ENCODE data around the gene AMFR.
"Not testable (repeated sequence)": the region's sequence is repeated elsewhere in the genome, so short reads cannot be mapped to it uniquely, and the experiment has no call there.

AMFR gene

DNA sequence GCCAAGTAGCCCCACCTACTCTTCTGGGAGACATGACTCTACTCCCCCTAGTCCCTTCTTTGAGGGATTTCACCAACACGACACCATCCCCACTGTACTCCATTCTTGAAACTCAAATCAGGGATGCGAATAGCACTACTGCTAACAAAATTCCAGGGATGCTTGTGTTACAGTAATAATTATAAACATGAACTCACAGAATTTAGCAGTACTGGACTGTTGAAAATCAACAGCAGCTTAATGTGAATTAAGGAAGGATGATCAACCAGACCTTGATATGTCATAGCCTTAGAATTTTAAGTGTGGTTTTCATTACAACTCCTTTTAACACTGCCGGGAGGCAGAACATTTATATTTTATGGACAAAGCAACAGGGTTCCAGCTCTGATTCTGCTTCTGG, 37.9 kb downstream of the AMFR start:
- no peak for DNase-seq

DNA sequence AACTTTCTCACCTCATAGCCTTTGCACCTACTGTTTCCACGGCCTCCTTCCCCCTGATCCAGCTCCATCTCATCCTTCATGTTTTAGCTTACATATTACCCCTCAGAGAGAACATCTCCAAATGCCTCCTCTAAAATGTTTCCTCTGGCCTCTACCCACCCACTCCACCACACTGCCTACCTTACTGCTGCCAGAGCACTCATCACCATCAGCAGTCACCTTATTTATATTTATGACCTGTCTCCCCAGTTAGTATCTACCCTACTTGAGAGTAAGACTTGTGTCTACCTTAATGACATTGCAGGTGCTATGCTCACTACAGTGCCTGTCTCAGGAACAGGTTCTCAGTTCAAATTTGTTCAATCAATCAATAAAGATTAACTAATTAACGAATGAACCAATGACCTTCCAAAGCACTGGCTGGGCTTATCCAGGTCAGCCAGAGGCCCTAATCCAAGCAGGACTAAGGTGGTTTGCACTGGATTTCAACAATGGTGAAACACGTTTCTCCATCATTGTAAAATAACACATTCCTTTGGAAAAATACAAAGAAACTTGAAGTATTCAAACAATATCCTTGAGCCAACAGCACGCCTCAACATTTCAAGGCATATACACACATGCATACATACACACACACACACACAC, 41.1 kb downstream of the AMFR start:
- no peak for DNase-seq

DNA sequence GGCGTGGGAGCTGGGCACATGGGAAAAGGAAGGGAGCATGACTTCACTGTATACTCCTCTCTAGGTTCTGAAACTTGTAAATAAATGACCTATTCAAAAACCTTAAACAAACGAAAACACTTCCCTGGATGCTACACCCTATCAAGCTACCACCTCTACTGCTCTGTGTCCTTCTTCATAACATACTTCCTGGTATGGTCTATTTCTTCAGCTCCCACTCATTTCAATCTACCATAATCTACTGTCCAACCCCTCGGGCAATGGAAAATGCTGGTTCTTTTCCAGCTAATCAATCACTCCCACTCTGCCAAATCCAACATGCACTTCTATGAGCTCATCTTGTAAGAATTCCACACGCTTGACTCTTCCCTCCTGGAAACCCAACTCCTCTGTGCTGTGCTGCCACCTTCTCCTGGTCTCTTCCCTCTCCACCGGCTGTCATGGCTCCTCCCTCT, 42.4 kb downstream of the AMFR start:
- DNase-seq = no peak

DNA sequence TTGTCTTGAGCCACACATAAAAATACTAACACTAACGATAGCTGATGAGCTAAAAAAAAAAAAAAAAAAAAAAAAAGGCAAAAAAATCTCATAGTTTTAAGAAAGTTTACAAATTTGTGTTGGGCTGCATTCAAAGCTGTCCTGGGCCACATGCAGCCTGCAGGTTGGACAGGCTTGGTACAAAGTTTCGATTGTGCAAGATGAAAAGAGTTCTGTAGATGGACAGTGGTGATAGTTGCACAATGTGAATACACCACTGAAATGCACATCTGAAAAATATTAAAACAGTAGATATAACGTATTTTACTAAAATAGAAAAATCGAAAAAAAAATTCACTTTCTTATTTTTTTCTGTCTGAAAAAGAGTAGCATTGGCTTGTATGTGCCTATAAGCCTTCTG, 42.9 kb downstream of the AMFR start:
- no peak for DNase-seq

DNA sequence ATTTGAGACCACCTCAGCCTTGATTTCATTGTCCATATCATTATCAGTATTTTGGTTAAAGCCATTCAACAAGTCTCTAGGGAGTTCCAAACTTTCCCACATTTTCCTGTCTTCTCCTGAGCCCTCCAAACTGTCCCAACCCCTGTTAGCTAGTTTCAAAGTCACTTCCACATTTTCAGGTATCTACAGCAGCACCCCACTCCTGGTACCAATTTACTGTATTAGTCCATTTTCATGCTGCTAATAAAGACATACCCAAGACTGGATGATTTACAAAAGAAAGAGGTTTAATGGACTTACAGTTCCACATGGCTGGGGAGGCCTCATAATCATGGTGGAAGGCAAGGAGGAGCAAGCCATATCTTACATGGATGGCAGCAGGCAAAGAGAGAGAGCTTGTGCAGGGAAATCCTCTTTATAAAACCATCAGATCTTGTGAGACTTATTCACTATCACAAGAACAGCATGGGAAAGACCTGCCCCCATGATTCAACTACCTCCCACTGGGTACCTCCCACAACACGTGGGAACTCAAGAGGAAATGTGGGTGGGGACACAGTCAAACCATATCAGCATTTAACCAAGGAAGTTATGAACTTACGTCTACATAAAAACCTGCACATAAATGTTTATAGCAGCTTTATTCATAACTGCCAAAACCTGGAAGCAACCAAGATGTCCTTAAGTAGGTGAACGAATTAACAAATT, 44.4 kb downstream of the AMFR start:
- DNase-seq = not testable (repeated sequence)

DNA sequence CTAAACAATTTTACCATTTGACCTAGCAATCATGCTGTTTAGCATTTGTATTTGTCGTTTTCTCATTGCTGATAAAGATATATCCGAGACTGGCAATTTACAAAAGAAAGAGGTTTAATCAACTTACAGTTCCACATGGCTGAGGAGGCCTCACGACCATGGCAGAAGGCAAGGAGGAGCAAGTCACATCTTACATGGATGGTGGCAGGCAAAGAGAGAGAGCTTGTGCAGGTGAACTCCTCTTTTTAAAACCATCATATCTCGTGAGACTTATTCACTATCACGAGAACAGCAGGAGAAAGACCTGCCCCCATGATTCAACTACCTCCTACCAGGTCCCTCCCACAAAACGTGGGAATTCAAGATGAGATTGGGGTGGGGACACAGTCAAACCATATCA, 46.3 kb downstream of the AMFR start:
- DNase-seq = not testable (repeated sequence)

DNA sequence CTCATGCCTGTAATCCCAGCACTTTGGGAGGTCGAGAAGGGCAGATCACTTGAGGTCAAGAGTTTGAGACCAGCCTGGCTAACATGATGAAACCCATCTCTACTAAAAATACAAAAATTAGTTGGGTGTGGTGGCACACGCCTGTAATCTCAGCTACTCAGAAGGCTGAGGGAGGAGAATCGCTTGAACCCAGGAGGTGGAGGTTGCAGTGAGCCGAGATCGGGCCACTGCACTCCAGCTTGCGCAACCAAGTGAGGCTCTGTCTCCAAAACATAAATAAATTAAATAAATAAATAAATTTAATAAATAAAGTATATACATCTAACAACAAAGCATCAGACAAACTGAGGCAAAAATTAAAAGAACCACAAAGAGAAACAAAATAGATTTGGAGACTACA, 49.6 kb downstream of the AMFR start:
- DNase-seq = not testable (repeated sequence)

DNA sequence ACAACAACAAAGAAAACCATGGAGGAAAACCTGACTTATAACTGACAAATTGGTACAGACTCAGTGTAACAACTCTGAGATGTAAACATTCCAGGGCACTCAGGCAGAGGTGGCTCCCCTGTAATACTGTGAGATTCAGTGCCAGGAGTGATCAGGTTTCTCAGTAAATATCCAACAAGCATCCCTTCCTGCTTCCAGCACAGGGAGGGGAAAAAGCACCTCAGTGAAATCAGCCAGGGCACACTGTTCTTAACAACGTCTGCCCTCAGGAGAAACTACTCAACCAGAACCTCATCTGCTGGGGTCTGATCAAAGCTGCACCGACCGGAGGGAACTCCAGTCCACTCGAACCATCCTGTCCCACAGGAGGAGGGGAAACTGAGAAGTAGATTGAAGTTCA, 52.3 kb downstream of the AMFR start:
- DNase-seq = no peak

DNA sequence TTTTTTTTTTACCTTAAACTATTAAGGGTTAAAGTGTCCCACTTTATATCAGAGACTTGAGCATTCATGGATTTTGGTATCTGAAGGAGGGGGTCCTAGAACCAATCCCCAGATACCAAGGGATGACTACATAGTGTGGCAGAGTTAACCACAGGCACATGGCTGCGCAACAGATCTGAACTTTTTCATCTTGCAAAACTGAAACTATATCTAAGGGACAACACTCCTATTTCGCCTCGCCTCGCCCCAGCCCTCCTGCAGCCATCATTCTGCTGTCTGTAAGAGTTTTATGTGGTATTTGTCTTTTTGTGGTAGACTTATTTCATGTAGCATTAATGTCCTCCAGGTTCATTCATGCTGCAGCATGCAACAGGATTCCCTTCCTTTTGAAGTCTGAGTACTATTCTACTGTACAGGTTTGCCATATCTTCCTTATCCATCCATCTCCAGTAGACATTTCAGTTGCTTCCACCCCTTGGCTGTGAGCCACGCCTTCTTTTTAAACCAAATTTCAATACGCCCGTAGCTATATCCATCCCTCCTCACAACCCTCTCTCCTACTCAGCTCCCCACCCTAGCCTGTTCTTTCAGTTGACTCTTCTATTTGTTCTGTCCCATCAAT, 53.2 kb downstream of the AMFR start:
- DNase-seq = no peak

DNA sequence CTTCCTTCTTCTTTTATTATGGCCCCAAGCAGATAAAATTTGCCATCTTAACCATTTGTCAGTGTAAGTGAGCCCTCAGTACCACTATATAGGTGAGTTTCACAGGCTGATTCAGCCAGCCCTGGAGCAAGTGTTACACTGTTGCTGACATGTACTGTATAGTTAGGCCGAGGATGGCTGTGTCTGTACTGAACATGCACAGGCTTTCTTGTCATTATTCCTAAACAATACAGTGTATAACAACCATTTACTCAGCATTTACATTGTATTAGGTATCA, 53.7 kb downstream of the AMFR start:
- no peak for DNase-seq

DNA sequence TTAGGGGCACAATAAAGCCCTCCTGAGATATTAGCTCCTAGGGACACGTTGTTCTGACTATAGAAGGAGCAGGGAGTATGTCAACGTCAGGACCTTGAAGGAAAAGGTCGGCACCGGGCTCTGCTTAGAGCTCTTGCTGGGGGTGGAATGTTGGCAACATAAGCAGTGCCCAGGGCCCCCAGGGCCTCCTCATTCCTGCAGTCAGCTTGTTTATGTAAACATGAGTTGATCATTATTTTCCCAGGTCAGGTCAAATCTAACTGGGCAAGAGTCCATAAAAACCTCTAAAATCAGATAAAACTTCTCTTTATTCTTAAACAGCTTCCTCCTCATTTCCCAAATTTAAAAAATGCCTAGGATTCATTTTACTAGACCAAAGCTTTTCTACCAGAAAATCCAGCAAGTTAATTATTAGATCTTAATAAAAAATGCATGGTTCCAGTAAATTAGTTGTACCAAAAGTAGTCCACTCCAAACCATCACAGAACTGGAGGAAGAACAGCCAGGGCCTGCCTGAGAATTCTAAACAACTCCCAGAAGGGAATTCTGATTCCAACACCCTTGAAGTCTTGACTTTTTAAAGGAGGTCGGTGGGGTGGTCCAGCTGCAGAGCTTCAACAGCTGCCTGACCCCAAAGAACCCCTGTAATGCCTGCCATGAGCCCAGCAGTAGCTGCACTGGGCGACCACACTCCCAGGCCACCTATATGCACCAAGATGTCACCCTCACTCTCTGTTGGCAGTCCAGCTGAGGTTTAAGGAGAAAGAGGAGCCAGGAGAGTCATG, 54.3 kb downstream of the AMFR start:
- no peak for DNase-seq

DNA sequence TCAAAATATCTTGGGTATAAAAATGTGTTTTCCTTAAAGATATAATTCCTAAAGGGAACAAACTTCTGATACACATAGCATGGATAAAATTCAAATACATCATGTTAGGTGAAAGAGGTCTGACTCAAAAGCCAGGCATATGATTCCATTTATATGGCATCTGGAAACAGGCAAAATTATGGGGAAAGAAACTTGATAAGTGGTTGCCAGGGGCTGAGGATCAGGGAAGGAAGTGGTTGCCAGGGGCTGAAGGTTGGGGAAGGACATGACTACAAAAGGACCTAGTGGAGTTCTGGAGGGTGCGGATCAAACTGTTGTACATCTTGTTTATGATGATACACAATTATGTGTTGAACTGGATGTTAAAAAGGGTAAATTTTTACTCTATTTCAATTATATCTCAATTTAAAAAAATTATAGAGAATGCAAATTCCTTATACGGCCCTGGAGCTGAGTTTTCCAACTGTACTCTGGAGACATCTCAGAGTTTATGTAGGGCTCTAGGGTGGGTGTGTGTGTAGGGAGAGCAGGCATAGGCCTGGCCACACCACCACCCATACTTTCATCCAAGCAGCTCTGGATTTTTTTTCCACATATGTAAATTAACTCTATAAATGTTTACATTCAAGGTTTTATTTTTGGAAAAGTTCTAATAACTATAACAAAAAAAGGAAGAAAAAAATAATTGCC, 55.0 kb downstream of the AMFR start:
- DNase-seq = no peak

DNA sequence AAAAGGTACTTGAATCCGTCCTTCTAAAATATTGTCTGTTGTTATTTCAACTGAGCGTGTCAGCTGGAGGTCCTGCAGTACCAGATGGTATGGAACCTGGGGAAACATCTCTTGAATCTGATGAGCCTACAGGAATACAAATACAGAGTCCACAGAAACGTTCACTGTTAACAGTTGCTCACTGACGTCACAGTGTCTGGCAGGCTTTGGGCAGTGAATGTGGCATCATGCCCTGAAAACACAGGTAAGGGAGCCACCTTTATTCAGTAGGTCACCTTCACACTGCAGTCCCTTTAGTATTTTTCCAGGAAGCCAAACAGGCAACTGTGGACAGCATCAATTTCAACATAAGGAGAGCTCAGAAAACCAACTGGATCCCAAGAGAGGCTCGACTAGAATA, 56.1 kb downstream of the AMFR start:
- DNase-seq = no peak

DNA sequence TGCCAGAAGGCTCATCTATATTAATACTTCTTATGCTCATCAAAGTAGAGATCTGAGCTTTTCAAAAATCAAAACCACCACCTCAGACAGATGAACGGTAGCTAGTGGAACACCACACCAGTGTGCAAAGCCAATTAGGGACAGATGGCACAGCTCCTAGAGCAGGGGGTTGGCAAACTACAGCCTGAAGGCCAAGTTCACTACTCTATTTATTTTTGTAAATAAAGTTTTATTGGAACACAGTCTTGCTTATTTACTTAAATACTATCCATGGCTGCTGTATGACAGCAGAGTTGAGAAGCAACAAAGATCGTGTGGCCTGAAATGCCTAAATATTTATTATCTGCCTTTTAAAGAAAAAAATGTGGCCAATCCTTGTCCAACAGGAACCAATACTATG, 56.8 kb downstream of the AMFR start:
- DNase-seq = no peak

DNA sequence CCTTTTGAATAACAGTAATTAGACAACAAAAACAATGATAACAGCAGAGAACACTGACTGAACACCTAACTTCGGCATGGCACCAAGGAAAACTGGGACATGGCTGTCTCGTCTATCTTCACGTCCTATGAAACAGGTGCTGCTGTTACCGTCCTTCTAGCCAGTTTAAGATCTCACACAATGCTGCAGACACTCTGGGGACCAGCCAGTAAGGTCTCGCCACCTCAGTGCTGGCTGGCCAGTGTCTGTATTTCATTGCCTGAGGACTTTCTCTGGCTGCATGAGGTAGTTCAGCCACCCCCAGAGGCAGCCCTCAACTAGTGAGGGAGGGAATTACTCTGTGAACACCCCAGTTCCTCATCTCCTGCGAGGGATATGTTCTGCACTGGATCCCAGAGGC, 57.6 kb downstream of the AMFR start:
- DNase-seq = no peak

DNA sequence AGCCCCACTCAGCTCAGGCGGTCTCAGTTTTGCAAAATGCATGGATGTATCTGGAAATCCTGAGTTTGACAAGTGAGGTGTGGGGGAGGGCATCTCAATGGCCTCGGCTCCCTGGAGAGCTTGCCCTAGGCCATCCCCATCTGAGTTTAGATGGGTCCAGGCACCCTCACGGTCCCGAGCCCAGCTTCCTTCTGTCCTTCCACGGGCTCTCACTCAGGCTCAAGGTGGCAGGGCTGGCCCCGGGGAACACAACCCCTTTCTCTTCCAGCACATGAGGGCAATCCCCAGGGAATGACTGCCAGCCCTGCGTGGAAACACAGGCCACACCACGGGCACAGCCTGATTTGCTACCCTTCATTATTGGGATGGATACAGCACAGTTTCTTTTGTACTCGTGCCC, 58.4 kb downstream of the AMFR start:
- DNase-seq = no peak

DNA sequence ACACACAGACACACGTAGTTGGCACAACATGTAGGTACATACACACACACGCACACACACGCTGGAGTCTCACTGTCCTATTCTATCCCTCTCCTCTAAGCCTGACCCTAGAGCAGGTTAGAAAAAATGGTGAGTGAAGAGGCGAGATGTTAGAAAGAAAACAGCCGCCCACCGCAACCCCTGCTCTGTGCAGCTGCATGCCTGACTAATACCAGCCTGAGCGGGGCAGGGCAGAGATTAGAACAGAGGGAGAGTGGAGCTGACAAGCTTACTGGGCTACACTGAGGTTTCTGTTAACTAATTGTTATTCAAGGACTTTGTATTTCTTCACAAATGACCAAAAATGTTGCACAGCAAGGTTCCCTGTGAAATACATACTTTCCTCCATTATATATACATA, 59.8 kb downstream of the AMFR start:
- DNase-seq = no peak

DNA sequence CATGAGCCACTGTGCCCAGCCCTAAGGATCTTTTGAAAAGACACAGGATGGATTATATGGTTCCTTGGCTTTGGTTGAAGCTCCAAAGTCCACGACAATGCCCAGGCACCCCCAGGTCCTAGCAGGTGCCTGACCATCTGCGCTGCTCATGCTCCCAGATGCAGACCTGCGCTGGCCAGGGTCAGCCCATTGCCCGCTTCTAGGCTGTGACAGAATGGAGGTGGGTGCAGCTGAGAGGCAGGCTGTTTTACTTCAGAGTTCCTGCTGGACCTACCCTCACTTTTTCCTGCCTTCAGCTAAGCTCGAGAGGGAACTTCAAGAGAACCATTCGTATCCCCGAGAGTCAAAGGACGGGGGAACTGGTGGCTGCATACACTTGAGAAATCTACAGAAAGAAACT, 60.5 kb downstream of the AMFR start:
- no peak for DNase-seq

DNA sequence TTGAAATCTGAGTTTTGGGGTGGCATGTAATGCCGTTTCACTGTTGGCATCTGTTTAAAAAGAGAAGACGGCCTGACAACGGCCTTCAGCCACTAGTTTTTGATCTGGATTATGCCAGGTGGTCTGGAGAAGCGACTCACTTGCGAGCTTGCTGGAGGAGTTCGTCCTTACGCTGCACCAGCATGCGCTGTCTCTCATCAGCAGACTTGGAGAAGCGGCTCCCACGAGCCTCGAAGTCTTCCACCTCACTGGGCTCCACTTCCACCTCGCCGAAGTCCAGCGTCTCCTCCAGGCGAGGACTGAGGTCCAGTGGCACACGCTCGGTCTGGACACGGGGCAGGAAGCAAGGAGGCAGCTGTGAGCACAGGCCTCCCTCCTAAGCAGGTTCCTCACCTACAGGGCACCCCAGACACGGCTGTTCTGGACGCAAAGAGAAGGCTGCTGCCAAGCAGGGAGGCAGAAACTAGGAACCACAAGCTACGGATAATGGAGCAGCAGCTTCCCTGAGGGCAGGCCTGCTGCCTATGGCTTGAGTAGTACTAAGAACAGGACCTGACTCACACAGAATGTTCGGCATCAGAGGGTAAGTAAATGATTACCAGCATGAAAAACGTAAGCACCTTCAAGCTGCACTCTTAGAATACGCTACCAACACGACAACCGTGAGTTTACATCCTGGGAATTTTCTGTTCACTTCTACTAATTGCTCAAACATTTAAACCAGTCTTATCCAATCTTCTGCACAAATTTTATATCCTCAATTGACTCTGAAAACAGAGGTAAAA, 61.4 kb downstream of the AMFR start:
- no peak for DNase-seq

DNA sequence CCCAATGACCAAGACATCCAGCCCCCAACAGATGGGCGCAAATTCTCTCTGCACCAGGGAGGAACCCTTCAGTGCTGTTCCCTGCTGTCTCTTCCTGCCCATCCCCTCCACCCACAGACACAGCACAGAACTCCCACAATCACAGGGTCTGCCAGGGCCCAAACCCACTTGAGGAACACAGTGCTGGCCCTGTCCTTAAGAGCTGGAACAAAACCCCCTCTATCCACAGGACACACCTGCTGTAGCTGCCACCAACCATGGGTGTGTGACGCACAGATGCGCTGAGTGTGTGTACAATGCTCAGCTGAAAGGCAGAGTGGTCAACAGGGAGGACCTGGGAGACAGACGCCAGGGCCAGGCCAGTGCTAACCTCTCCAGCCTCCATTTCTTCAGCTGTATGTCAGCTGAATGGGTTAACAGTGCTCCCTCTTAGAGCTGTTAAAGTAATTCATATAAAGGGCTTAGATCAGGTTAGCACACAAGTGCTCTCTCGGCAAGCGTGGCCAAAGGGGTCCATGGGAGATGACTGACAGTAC, 62.1 kb downstream of the AMFR start:
- no peak for DNase-seq

DNA sequence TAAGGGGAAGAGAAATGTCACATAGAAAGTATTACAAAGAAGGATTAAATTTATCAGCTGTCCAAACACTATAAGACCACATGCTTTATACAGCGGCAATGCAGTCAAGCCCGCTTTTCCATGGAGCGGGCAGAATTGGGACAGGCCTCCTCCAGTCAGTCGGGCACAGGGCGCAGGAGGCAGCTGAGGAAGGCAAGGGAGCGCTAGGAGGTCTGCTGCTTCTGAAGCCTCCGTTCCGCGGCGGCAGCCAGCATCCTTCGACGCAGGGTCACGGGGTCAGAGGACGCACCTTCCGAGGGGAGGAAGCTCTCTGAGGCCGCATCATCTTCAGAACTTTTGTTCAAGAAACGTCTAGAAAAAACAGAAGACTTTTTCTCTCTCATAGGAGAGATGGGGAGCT, 62.6 kb downstream of the AMFR start:
- DNase-seq = no peak

DNA sequence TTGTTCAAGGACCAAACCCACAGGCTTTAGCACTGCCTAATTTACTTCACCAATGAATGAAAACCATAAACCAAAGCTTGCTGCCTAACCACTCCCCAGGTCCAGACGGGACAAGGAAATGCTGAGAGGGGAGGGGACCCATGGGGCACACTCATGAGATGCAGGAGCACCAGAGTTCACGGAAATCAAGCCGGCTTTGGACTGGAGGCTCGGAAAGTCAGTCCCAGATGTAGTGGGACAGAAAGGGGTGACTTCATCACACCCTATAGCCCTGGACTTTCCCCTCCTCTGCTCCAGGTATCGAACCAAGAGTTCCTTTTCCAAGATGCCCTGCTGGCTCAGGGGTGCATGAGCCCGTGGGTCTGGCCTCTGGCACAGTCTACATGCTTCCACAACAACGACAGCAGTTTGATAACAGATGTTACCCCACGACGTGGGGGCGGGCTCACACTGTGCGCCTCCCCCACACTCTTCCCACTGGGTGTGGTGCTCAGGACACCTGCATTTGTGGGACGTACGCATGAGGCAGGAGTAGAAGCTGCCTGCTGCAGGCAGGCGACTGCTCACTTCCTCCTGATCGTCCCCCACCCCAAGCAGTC, 63.2 kb downstream of the AMFR start:
- no peak for DNase-seq
